IMR-90 (cell line): ENCODE data around the gene MAP3K1. TPM values are rescaled to one million over a fixed set of nuclear protein-coding genes. Genes with fewer than 3 reads are reported as not detected.
"Not testable (repeated sequence)": the region's sequence is repeated elsewhere in the genome, so short reads cannot be mapped to it uniquely, and the experiment has no call there.

Source experiments
- ATAC-seq: fragments of 200-7000 bp; cut with Tn5 transposase; 2 replicates; pipeline ENCODE4 v1.9.1; 2020; ENCODE audit warnings: low read depth, mild to moderate bottlenecking, moderate library complexity
- BruUV-seq: library from RNA; stranded (reverse); fragments of 400-500 nt; replicated peaks from 2 replicates; lab custom pipeline; 2021; lab: Mats Ljungman, UMichigan
- CTCF ChIA-PET: fragments of 300-600 bp; formaldehyde crosslinking; extraction: SDS; loops from one replicate; lab custom pipeline; 2021; ENCODE audit warnings: antibody characterized with exemption; lab: Yijun Ruan, JAX
- POLR2A ChIA-PET: fragments of 300-600 bp; sonication (Branson Sonifier 250); formaldehyde crosslinking; loops from one replicate; lab custom pipeline; 2022; ENCODE audit warnings: antibody characterized with exemption; ENCODE audit not compliant: unreplicated experiment; lab: Charles Lee
- DNase-seq: peaks from one replicate; pipeline ENCODE4 v3.0.0; 2013
- H2AFZ ChIP-seq: replicated peaks from 2 replicates; pipeline ENCODE3; 2013; ENCODE audit warnings: low read length, mild to moderate bottlenecking; ENCODE audit not compliant: poor library complexity
- H2AK5ac ChIP-seq: 2 replicates; pipeline ENCODE4 v1.6.1; 2013; ENCODE audit warnings: low read depth, low read length, inconsistent platforms
- H2AK9ac ChIP-seq: replicated peaks from 2 replicates; pipeline ENCODE3; 2013; ENCODE audit warnings: mild to moderate bottlenecking, low read depth, low read length, moderate library complexity; ENCODE audit not compliant: poor library complexity
- H2BK120ac ChIP-seq: 2 replicates; pipeline ENCODE4 v1.6.1; 2013; ENCODE audit warnings: low read depth, low read length, inconsistent platforms
- H2BK15ac ChIP-seq: 3 replicates; pipeline ENCODE4 v1.6.1; 2013; ENCODE audit warnings: low read depth, low read length, inconsistent platforms
- H2BK20ac ChIP-seq: 2 replicates; pipeline ENCODE4 v1.6.1; 2013; ENCODE audit warnings: low read depth, mild to moderate bottlenecking, inconsistent platforms, low read length, moderate library complexity
- H2BK5ac ChIP-seq: 2 replicates; pipeline ENCODE4 v1.6.1; 2013; ENCODE audit warnings: mild to moderate bottlenecking, low read depth, low read length, inconsistent platforms; ENCODE audit not compliant: poor library complexity, severe bottlenecking
- H3K14ac ChIP-seq: replicated peaks from 2 replicates; pipeline ENCODE4 v1.6.1; 2013; ENCODE audit warnings: low read depth, low read length, inconsistent platforms
- H3K18ac ChIP-seq: 2 replicates; pipeline ENCODE4 v1.6.1; 2013; ENCODE audit warnings: low read depth, low read length, control low read depth
- H3K23ac ChIP-seq: 2 replicates; pipeline ENCODE4 v1.6.1; 2013; ENCODE audit warnings: low read depth, low read length, inconsistent platforms
- H3K27ac ChIP-seq: 2 replicates; pipeline ENCODE4 v1.5.1; 2013; ENCODE audit warnings: mild to moderate bottlenecking, control low read depth, low read length; ENCODE audit not compliant: insufficient read depth
- H3K27me3 ChIP-seq: 2 replicates; pipeline ENCODE4 v1.6.1; 2013; ENCODE audit warnings: low read length; ENCODE audit not compliant: control insufficient read depth, insufficient read depth
- H3K36me3 ChIP-seq: 2 replicates; pipeline ENCODE4 v1.6.1; 2013; ENCODE audit warnings: low read length, mixed read lengths; ENCODE audit not compliant: control insufficient read depth, insufficient read depth
- H3K4ac ChIP-seq: 2 replicates; pipeline ENCODE4 v1.6.1; 2013; ENCODE audit warnings: low read depth, low read length, inconsistent platforms
- H3K4me1 ChIP-seq: 2 replicates; pipeline ENCODE4 v1.6.1; 2013; ENCODE audit warnings: low read length, mixed read lengths; ENCODE audit not compliant: control insufficient read depth, insufficient read depth
- H3K4me2 ChIP-seq: 2 replicates; pipeline ENCODE4 v1.6.1; 2013; ENCODE audit warnings: low read depth, mild to moderate bottlenecking, control low read depth, low read length, moderate library complexity
- H3K4me3 ChIP-seq: 2 replicates; pipeline ENCODE4 v1.5.1; 2013; ENCODE audit warnings: low read depth, mild to moderate bottlenecking, control low read depth, low read length, moderate library complexity; ENCODE audit not compliant: insufficient read depth
- H3K56ac ChIP-seq: 2 replicates; pipeline ENCODE4 v1.6.1; 2013; ENCODE audit warnings: low read length, inconsistent platforms; ENCODE audit not compliant: insufficient read depth; ENCODE audit errors: extremely low read depth
- H3K79me1 ChIP-seq, 2 experiments: 2 replicates each; pipeline ENCODE4 v1.6.1; 2013; ENCODE audit warnings: low read length in 2 of 2, inconsistent platforms in 1 of 2, low read depth in 1 of 2
- H3K9ac ChIP-seq: 2 replicates; pipeline ENCODE4 v1.6.1; 2013; ENCODE audit warnings: low read depth, low read length, control low read depth
- H3K9me1 ChIP-seq: 2 replicates; pipeline ENCODE4 v1.6.1; 2013; ENCODE audit warnings: low read length, inconsistent platforms; ENCODE audit not compliant: insufficient read depth
- H3K9me3 ChIP-seq: 2 replicates; pipeline ENCODE4 v1.6.1; 2013; ENCODE audit warnings: low read length; ENCODE audit not compliant: control insufficient read depth, insufficient read depth
- H4K20me1 ChIP-seq: 2 replicates; pipeline ENCODE4 v1.6.1; 2013; ENCODE audit warnings: low read length, inconsistent platforms; ENCODE audit not compliant: insufficient read depth
- H4K5ac ChIP-seq: 2 replicates; pipeline ENCODE4 v1.6.1; 2013; ENCODE audit warnings: mild to moderate bottlenecking, low read depth, low read length, control low read depth
- H4K8ac ChIP-seq, 2 experiments: 2 replicates each; pipeline ENCODE4 v1.6.1; 2013; ENCODE audit warnings: low read depth in 2 of 2, low read length in 2 of 2, control low read depth in 1 of 2, inconsistent platforms in 1 of 2
- H4K91ac ChIP-seq: 2 replicates; pipeline ENCODE4 v1.6.1; 2013; ENCODE audit warnings: low read depth, low read length, inconsistent platforms; ENCODE audit not compliant: insufficient read depth
- WGBS, 2 experiments: methylation state at CpG; one replicate each; pipeline versions ENCODE4 v1.1.5 to v1.1.7; 2013; ENCODE audit warnings: missing lambda C conversion rate in 2 of 2; ENCODE audit not compliant: insufficient read length in 1 of 2; ENCODE audit errors: extremely low coverage in 2 of 2; 5-methylcytosine and 5-hydroxymethylcytosine counted together
- dilution Hi-C: fragments of 300-500 bp; cut with HindIII; formaldehyde crosslinking; loops from one replicate; pipeline ENCODE4 v1.14.3; 2018; ENCODE audit warnings: low sequenced_read_pairs; ENCODE audit not compliant: unreplicated experiment
- in situ Hi-C: fragments of 300-500 bp; cut with MboI; formaldehyde crosslinking; loops from 3 replicates; pipeline ENCODE4 v1.14.3; 2019; ENCODE audit warnings: low sequenced_read_pairs, inconsistent platforms, mixed read lengths
- intact Hi-C: fragments of 100-400 bp; cut with micrococcal nuclease; formaldehyde crosslinking; loops from 2 replicates; pipeline ENCODE4 v1.10.0; 2022
- polyA plus RNA-seq, 3 experiments: library from polyadenylated mRNA; depleted of rRNA; stranded (reverse); fragments of >200 nt; gene quantifications; 2 replicates each; pipeline ENCODE4 v1.2.3, GENCODE V29; 2012; ENCODE audit warnings: low replicate concordance in 1 of 3
- total RNA-seq: library from RNA; depleted of rRNA; stranded (reverse); fragments of >200 nt; gene quantifications from 2 replicates; pipeline ENCODE4 v1.2.3, GENCODE V29; 2012

The MAP3K1 gene
- total and polyA plus RNA-seq, 2 of the 4 experiments (the other 2 are of a cell fraction) = 3.8 to 18.8 TPM

- H3K18ac ChIP-seq, H2BK15ac ChIP-seq, H3K27me3 ChIP-seq, H3K36me3 ChIP-seq, H2BK20ac ChIP-seq, H4K91ac ChIP-seq, H3K4me1 ChIP-seq, dilution Hi-C loops, DNase-seq, H2AFZ ChIP-seq, H3K4me3 ChIP-seq, H4K8ac ChIP-seq, H3K23ac ChIP-seq, H4K5ac ChIP-seq, BruUV-seq, H2AK9ac ChIP-seq, H3K9ac ChIP-seq, ATAC-seq, H2BK120ac ChIP-seq, H3K79me1 ChIP-seq, H3K9me3 ChIP-seq, H3K27ac ChIP-seq, CTCF ChIA-PET, H3K9me1 ChIP-seq, H3K14ac ChIP-seq, H3K4me2 ChIP-seq, H3K4ac ChIP-seq, H3K56ac ChIP-seq, H2AK5ac ChIP-seq, intact Hi-C loops, in situ Hi-C loops, H4K20me1 ChIP-seq, H2BK5ac ChIP-seq: not testable (repeated sequence)
- POLR2A ChIA-PET = interaction anchor here (0.7 kb wide), 1 partner anchor 290 kb away, joined by 7 read pairs; no protein-coding TSS in a partner anchor
- WGBS, 2 experiments = no CpG with 5 or more reads among the region's 2 CpGs
Measured at GRCh38 chr5:56776212-56776846, 39.0 kb upstream of the MAP3K1 start.
